OCI-LY7 (cell line): ENCODE data around the gene SLC35E1. TPM values are rescaled to one million over a fixed set of nuclear protein-coding genes. Genes with fewer than 3 reads are reported as not detected.

ENCODE experiments used
- BruUV-seq: library from RNA; stranded (reverse); fragments of 400-500 nt; replicated peaks from 2 replicates; lab custom pipeline; 2021; lab: Mats Ljungman, UMichigan
- CTCF ChIA-PET: fragments of 300-600 bp; sonication (Branson Sonifier 250); formaldehyde crosslinking; loops from one replicate; lab custom pipeline; 2022; ENCODE audit warnings: antibody characterized with exemption; ENCODE audit not compliant: unreplicated experiment; lab: Charles Lee
- POLR2A ChIA-PET: fragments of 300-600 bp; sonication (Branson Sonifier 250); formaldehyde crosslinking; loops from one replicate; lab custom pipeline; 2022; ENCODE audit warnings: antibody characterized with exemption; lab: Charles Lee
- DNase-seq: peaks from one replicate; pipeline ENCODE4 v3.0.0-alpha.2; 2015; ENCODE audit warnings: low spot score
- H2AFZ ChIP-seq: fragments of 200-600 bp; sonication (generic), shearing (Covaris generic); 2 replicates; pipeline ENCODE4 v1.6.1; 2014; ENCODE audit warnings: mild to moderate bottlenecking, antibody characterized with exemption, low read length, moderate library complexity
- H3K27ac ChIP-seq: fragments of 200-600 bp; sonication (generic); 2 replicates; pipeline ENCODE4 v1.5.1; 2014; ENCODE audit warnings: mixed run types, low read depth, mild to moderate bottlenecking, moderate library complexity, low read length, inconsistent platforms; ENCODE audit not compliant: poor library complexity, severe bottlenecking
- H3K36me3 ChIP-seq: fragments of 200-600 bp; sonication (generic); 2 replicates; pipeline ENCODE4 v1.6.1; 2014; ENCODE audit warnings: mild to moderate bottlenecking, antibody characterized with exemption, low read length, moderate library complexity, mixed read lengths; ENCODE audit not compliant: insufficient read depth
- H3K4me1 ChIP-seq: fragments of 200-600 bp; sonication (generic); 2 replicates; pipeline ENCODE4 v1.5.1; 2014; ENCODE audit warnings: mild to moderate bottlenecking, low read length; ENCODE audit not compliant: insufficient read depth, poor library complexity, severe bottlenecking
- H3K4me2 ChIP-seq: fragments of 200-600 bp; sonication (generic); 2 replicates; pipeline ENCODE4 v1.6.1; 2014; ENCODE audit warnings: mild to moderate bottlenecking, low read length
- H3K4me3 ChIP-seq: fragments of 200-600 bp; sonication (generic); 2 replicates; pipeline ENCODE4 v1.5.1; 2014; ENCODE audit warnings: mild to moderate bottlenecking, low read depth, low read length; ENCODE audit not compliant: poor library complexity, severe bottlenecking
- H3K79me2 ChIP-seq: fragments of 200-600 bp; sonication (generic); 2 replicates; pipeline ENCODE4 v1.6.1; 2016; ENCODE audit warnings: low read depth, mild to moderate bottlenecking, low read length, moderate library complexity, mixed read lengths; ENCODE audit not compliant: insufficient read depth
- H3K9me2 ChIP-seq: fragments of 200-600 bp; sonication (generic); 2 replicates; pipeline ENCODE4 v1.6.1; 2016; ENCODE audit warnings: mild to moderate bottlenecking, low read length, mixed read lengths; ENCODE audit not compliant: insufficient read depth
- H3K9me3 ChIP-seq: fragments of 200-600 bp; sonication (generic); 2 replicates; pipeline ENCODE4 v1.6.1; 2014; ENCODE audit warnings: mild to moderate bottlenecking, mixed run types, low read length, mixed read lengths
- H4K20me1 ChIP-seq: fragments of 200-600 bp; sonication (generic); 2 replicates; pipeline ENCODE4 v1.6.1; 2014; ENCODE audit warnings: mild to moderate bottlenecking, antibody characterized with exemption, low read length, moderate library complexity, mixed read lengths; ENCODE audit not compliant: insufficient read depth
- CTCF ChIP-seq: fragments of 200-600 bp; sonication (generic); conservative IDR thresholded peaks from 2 replicates; pipeline ENCODE4 v1.5.1; 2014; ENCODE audit warnings: mild to moderate bottlenecking, antibody characterized with exemption, low read length, moderate library complexity, mixed read lengths
- EZH2phosphoT487 ChIP-seq: fragments of 200-600 bp; sonication (generic); IDR thresholded peaks from 2 replicates; pipeline ENCODE4 v1.6.1; 2018; ENCODE audit warnings: low read depth, borderline replicate concordance, mild to moderate bottlenecking, mixed run types, antibody characterized with exemption, low read length, moderate library complexity, mixed read lengths
- intact Hi-C: fragments of 100-400 bp; cut with micrococcal nuclease; formaldehyde crosslinking; loops from one replicate; pipeline ENCODE4 v1.10.0; 2022; ENCODE audit not compliant: unreplicated experiment
- total RNA-seq, 2 experiments: library from RNA; depleted of rRNA in 1 of 2; stranded (reverse); fragments of >200 nt in 1 of 2; shearing (Covaris generic) in 1 of 2; gene quantifications; 2 replicates each; pipeline ENCODE4 v1.2.3, GENCODE V29; 2014 to 2022

SLC35E1 gene
- total RNA-seq, 2 experiments from 2014 or later: 21.1 to 41.2 TPM

- no peak overlapping the region for H3K4me2 ChIP-seq
- no peak overlapping the region for H2AFZ ChIP-seq
- no peaks in the 10 kb centered on the region for H3K9me2 ChIP-seq
- BruUV-seq: no TSS peak
- ChIA-PET POLR2A (no interaction called here), CTCF (no interaction called here)
- intact Hi-C loops: no loop called here
- H3K36me3 ChIP-seq: peaks cover 96% of the 10 kb centered on the region
- DNase-seq: no peak
- H3K4me3 ChIP-seq: no peak overlapping the region
- H3K79me2 ChIP-seq: no peaks in the 10 kb centered on the region
- TF ChIP-seq CTCF (no peak), EZH2phosphoT487 (no peak)
- no peaks in the 10 kb centered on the region for H3K4me1 ChIP-seq
- no peaks in the 10 kb centered on the region for H4K20me1 ChIP-seq
- no peaks in the 10 kb centered on the region for H3K9me3 ChIP-seq
- no peak overlapping the region for H3K27ac ChIP-seq
Measured at GRCh38 chr19:16521715-16522289, 50.4 kb downstream of the SLC35E1 start.

GRCh38 chr19:16520986-16521624 is 51.1 kb downstream of the SLC35E1 start:
- ChIA-PET CTCF (no interaction called here), POLR2A (no interaction called here)
- intact Hi-C loops: no loop called here
- H3K79me2 ChIP-seq: no peaks in the 10 kb centered on the region
- H3K4me3 ChIP-seq: no peak overlapping the region
- H4K20me1 ChIP-seq: no peaks in the 10 kb centered on the region
- H3K4me2 ChIP-seq: no peak overlapping the region
- H3K27ac ChIP-seq: no peak overlapping the region
- peaks cover 98% of the 10 kb centered on the region for H3K36me3 ChIP-seq
- H3K9me2 ChIP-seq: no peaks in the 10 kb centered on the region
- no peak for DNase-seq
- no peak for TF ChIP-seq EZH2phosphoT487
- TF ChIP-seq CTCF: no peak
- H3K9me3 ChIP-seq: no peaks in the 10 kb centered on the region
- H3K4me1 ChIP-seq: no peaks in the 10 kb centered on the region
- no peak overlapping the region for H2AFZ ChIP-seq
- BruUV-seq: no TSS peak
